ENCODE data around the gene PRR12.
A peak's percentile ranks its signal among the peaks of the same experiment; 100 is the strongest.

PRR12 gene

GRCh38 chr19:49646586-49646985 is 55.6 kb downstream of the PRR12 start:
- Mint-ChIP-seq H3K4me1 (peaks cover 25% of the 10 kb centered on the region), H3K9me3 (no peaks in the 10 kb centered on the region), H3K27me3 (no peaks in the 10 kb centered on the region), H3K4me3 (no peak overlapping the region), H3K27ac (no peak overlapping the region), H3K36me3 (peaks cover 12% of the 10 kb centered on the region)
- DNase-seq (ENCODE audit: low spot score in 2 of 2), result no peak
- no peak for ATAC-seq (ENCODE audit: low read depth)

DNA sequence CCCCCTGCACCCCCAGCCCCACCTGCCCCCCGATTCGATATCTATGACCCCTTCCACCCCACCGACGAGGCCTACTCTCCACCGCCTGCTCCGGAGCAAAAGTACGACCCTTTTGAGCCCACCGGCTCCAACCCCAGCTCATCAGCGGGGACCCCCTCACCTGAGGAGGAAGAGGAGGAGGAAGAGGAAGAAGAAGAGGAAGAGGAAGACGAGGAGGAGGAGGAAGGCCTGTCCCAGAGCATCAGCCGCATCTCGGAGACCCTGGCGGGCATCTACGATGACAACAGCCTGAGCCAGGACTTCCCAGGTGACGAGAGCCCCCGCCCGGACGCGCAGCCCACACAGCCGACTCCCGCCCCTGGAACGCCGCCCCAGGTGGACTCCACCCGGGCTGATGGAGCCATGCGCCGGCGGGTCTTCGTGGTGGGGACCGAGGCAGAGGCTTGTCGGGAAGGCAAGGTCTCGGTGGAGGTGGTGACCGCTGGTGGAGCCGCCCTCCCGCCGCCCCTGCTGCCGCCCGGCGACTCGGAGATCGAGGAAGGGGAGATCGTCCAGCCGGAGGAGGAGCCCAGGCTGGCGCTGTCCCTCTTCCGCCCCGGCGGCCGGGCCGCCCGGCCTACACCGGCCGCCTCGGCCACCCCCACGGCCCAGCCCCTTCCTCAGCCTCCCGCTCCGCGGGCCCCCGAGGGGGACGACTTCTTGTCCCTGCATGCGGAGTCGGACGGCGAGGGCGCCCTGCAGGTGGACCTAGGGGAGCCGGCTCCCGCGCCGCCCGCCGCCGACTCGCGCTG is 60.2 kb downstream of the PRR12 start:
- no peaks in the 10 kb centered on the region for H3K27me3 Mint-ChIP-seq
- H3K36me3 Mint-ChIP-seq, result peaks cover 14% of the 10 kb centered on the region
- H3K4me1 Mint-ChIP-seq, result no peaks in the 10 kb centered on the region
- H3K27ac Mint-ChIP-seq, result no peak overlapping the region
- H3K4me3 Mint-ChIP-seq, result no peak overlapping the region
- ATAC-seq (ENCODE audit: low read depth), result no peak
- no peak for DNase-seq (ENCODE audit: low spot score in 2 of 2)
- H3K9me3 Mint-ChIP-seq, result no peaks in the 10 kb centered on the region

DNA sequence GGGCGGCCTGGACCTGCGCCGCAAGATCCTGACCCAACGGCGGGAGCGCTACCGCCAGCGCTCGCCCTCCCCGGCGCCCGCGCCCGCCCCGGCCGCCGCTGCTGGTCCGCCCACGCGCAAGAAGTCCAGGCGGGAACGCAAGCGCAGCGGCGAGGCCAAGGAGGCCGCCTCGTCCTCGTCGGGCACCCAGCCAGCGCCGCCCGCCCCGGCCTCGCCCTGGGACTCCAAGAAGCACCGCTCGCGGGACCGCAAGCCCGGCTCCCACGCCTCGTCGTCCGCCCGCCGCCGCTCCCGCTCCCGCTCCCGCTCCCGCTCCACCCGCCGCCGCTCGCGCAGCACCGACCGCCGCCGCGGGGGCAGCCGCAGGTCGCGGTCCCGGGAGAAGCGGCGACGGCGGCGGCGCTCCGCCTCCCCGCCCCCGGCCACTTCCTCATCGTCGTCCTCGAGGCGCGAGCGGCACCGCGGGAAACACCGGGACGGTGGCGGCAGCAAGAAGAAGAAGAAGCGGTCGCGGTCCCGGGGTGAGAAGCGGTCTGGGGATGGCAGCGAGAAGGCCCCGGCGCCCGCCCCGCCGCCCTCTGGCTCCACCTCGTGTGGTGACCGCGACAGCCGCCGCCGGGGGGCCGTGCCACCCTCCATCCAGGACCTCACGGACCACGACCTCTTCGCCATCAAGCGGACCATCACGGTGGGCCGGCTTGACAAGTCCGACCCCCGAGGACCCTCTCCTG is 61.0 kb downstream of the PRR12 start:
- Mint-ChIP-seq H3K4me1 (no peaks in the 10 kb centered on the region), H3K36me3 (peaks cover 14% of the 10 kb centered on the region)
- ATAC-seq (ENCODE audit: low read depth), result no peak

GRCh38 chr19:49652551-49653465 is 61.8 kb downstream of the PRR12 start:
- Mint-ChIP-seq H3K36me3 (peaks cover 17% of the 10 kb centered on the region), H3K4me3 (no peak overlapping the region), H3K27ac (no peak overlapping the region), H3K27me3 (no peaks in the 10 kb centered on the region), H3K4me1 (peaks cover 3% of the 10 kb centered on the region), H3K9me3 (no peaks in the 10 kb centered on the region)
- DNase-seq (ENCODE audit: low spot score in 2 of 2), result no peak
- ATAC-seq (ENCODE audit: low read depth), result no peak

More for the DNA sequence above, 61.0 kb downstream of the PRR12 start:
- Mint-ChIP-seq H3K27ac (no peak overlapping the region), H3K9me3 (no peaks in the 10 kb centered on the region), H3K27me3 (no peaks in the 10 kb centered on the region), H3K4me3 (no peak overlapping the region)
- DNase-seq (ENCODE audit: low spot score in 2 of 2), result no peak

DNA sequence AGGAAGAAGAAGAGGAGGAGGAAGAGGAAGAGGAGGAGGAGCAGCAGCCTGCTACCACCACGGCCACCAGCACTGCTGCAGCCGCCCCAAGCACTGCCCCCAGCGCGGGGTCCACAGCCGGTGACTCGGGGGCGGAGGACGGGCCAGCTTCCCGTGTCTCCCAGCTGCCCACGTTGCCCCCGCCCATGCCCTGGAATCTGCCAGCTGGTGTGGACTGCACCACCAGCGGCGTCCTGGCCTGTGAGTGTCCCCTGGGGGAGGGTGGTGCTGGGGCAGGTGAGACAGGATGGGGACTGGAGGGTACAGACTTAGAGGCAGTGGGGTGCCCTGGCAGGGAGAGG is 62.5 kb downstream of the PRR12 start:
- peaks cover 3% of the 10 kb centered on the region for H3K4me1 Mint-ChIP-seq
- no peak overlapping the region for H3K4me3 Mint-ChIP-seq
- no peaks in the 10 kb centered on the region for H3K9me3 Mint-ChIP-seq
- H3K27ac Mint-ChIP-seq, result no peak overlapping the region
- H3K36me3 Mint-ChIP-seq, result peaks cover 17% of the 10 kb centered on the region
- no peaks in the 10 kb centered on the region for H3K27me3 Mint-ChIP-seq
- ATAC-seq (ENCODE audit: low read depth) (no peak), DNase-seq (ENCODE audit: low spot score in 2 of 2) (no peak)

DNA sequence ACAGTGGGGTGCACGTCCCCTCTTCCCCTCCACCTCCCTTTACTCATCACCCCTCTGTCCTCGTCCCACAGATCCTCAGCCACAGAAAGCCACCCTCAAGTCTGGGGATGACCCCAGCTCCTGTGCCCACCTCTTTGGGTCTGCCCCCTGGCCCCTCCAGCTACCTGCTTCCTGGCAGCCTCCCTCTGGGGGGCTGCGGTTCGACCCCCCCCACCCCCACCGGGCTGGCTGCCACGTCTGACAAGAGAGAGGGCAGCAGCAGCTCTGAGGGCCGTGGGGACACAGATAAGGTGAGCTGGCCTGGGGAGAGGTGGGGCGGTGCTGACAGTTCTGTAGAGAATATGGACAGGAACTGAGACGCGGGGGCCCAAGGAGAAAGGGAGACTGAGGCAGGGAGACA is 63.6 kb downstream of the PRR12 start:
- H3K27me3 Mint-ChIP-seq, result no peaks in the 10 kb centered on the region
- no peak overlapping the region for H3K4me3 Mint-ChIP-seq
- no peak for DNase-seq (ENCODE audit: low spot score in 2 of 2)
- H3K4me1 Mint-ChIP-seq, result peaks cover 3% of the 10 kb centered on the region
- peaks cover 20% of the 10 kb centered on the region for H3K36me3 Mint-ChIP-seq
- H3K27ac Mint-ChIP-seq, result no peak overlapping the region
- ATAC-seq (ENCODE audit: low read depth), result no peak
- no peaks in the 10 kb centered on the region for H3K9me3 Mint-ChIP-seq

DNA sequence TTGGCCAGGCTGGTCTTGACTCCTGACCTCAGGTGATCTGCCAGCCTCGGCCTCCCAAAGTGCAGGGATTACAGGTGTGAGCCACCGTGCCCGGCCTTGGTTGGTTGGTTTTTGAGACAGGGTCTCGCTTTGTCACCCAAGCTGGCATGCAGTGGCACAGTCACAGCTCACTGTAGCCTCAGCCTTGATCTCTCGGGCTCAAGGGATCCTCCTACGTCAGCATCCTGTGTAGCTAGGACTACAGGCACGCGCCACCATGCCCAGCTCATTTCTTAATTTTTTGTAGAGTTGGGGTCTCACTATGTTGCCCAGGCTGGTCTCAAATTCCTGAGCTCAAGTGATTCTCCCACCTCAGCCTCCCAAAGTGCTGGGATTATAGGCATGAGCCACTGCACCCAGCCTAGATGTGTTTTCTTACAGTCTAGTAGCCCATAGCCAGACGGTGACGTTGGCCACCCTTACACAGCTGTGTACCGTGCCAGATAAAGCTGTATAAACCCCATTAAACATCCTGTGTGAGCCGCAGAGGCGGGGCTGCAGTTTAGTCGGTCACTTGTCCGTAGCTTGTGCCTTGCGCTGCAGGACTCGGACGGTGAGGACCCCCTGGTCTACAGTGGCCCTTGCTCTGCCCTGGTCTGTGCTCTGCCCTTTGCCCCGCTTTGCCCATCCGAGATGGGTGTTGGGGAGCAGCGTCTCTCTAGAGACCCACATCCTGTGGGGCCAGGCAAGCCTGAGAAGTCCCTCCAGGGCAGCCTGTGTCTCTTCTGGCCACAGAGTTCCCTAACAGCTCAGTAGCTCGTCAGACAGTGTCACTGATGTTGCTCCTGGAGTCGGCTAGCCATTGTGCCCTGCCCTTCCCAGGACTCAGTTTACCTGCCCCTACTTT is 64.8 kb downstream of the PRR12 start:
- peaks cover 20% of the 10 kb centered on the region for H3K36me3 Mint-ChIP-seq
- H3K4me1 Mint-ChIP-seq, result peaks cover 3% of the 10 kb centered on the region
- DNase-seq (ENCODE audit: low spot score in 2 of 2) (no peak), ATAC-seq (ENCODE audit: low read depth) (no peak)
- no peaks in the 10 kb centered on the region for H3K27me3 Mint-ChIP-seq
- no peak overlapping the region for H3K4me3 Mint-ChIP-seq
- H3K9me3 Mint-ChIP-seq, result no peaks in the 10 kb centered on the region
- peak overlapping the region; percentile 73 for H3K27ac Mint-ChIP-seq

DNA sequence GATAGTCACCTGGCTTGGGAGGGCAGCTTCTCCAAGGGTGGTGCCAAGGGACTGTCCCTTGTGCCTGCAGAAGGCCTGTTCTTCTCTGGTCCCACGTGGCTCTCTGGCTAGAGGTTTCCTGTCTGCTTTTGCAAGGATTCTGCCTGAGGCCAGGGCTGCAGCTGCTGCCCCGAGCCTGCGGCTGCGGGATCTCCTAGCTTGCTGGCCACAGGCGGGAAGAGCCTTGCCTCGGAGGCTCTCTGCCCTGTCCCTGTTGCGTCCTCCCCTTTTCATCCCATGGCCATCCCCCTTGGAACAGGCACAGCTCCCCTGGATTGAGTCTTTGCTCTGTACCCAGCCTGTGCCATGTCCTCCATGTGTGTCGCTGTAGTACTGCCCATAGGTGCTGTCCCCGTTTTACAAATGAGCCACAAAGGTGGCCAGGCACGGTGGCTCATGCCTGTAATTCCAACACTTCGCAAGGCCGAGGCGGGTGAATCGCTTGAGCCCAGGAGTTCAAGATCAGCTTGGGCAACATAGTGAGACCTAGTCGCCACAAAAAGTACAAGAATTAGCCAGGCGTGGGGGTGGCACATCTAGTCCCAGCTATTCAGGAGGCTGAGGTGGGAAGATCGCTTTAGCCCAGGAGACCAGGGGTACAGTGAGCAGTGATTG is 65.6 kb downstream of the PRR12 start:
- H3K27ac Mint-ChIP-seq, result no peak overlapping the region
- H3K4me3 Mint-ChIP-seq, result no peak overlapping the region
- H3K4me1 Mint-ChIP-seq, result peaks cover 3% of the 10 kb centered on the region
- DNase-seq (ENCODE audit: low spot score in 2 of 2) (no peak), ATAC-seq (ENCODE audit: low read depth) (no peak)
- no peaks in the 10 kb centered on the region for H3K9me3 Mint-ChIP-seq
- no peaks in the 10 kb centered on the region for H3K27me3 Mint-ChIP-seq
- H3K36me3 Mint-ChIP-seq, result peaks cover 20% of the 10 kb centered on the region

DNA sequence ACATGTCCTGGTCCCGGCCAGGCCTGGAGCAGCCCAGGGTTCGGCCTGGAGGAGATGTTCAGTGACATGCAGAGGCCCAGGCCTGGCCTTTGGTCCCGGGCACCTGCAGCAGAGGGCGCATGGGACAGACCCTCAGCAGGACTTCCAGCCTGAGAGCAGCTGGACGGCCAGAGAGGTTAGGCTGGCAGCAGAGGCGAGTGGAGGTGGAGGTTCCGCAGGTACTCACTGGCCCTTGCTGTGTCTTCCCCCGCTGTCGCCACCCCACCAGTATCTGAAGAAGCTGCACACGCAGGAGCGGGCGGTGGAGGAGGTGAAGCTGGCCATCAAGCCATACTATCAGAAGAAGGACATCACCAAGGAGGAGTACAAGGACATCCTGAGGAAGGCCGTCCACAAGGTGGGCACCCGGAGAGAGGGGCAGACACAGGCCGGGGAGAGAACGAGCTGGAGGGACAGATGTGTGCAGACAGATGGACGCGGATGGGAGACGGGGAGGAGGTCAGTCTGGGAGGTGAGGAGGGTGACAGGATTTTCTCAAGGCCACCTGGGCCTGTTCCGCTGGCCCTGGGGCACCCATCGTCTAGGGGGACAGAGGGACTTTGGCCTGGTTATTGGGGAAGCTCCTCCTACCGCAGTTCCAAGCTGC is 66.6 kb downstream of the PRR12 start:
- DNase-seq (ENCODE audit: low spot score in 2 of 2), result no peak
- Mint-ChIP-seq H3K27me3 (no peaks in the 10 kb centered on the region), H3K4me3 (no peak overlapping the region), H3K9me3 (no peaks in the 10 kb centered on the region), H3K36me3 (peaks cover 20% of the 10 kb centered on the region), H3K27ac (no peak overlapping the region), H3K4me1 (peaks cover 4% of the 10 kb centered on the region)
- no peak for ATAC-seq (ENCODE audit: low read depth)

DNA sequence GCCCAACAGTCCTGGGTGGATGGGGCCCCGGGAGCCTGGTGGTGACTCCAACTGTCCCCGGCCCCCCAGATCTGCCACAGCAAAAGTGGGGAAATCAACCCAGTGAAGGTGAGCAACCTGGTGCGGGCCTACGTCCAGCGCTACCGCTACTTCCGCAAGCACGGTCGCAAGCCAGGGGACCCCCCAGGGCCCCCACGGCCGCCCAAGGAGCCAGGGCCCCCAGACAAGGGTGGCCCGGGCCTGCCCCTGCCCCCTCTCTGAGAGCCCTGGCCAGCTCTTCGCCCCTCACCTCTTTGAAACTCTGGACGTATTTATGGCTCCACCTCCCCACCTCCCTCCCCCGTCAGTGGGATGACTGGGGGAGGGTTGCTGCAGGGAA is 67.1 kb downstream of the PRR12 start:
- Mint-ChIP-seq H3K27me3 (no peaks in the 10 kb centered on the region), H3K36me3 (peaks cover 19% of the 10 kb centered on the region), H3K4me1 (peaks cover 8% of the 10 kb centered on the region), H3K27ac (no peak overlapping the region), H3K9me3 (no peaks in the 10 kb centered on the region), H3K4me3 (no peak overlapping the region)
- no peak for ATAC-seq (ENCODE audit: low read depth)
- no peak for DNase-seq (ENCODE audit: low spot score in 2 of 2)

DNA sequence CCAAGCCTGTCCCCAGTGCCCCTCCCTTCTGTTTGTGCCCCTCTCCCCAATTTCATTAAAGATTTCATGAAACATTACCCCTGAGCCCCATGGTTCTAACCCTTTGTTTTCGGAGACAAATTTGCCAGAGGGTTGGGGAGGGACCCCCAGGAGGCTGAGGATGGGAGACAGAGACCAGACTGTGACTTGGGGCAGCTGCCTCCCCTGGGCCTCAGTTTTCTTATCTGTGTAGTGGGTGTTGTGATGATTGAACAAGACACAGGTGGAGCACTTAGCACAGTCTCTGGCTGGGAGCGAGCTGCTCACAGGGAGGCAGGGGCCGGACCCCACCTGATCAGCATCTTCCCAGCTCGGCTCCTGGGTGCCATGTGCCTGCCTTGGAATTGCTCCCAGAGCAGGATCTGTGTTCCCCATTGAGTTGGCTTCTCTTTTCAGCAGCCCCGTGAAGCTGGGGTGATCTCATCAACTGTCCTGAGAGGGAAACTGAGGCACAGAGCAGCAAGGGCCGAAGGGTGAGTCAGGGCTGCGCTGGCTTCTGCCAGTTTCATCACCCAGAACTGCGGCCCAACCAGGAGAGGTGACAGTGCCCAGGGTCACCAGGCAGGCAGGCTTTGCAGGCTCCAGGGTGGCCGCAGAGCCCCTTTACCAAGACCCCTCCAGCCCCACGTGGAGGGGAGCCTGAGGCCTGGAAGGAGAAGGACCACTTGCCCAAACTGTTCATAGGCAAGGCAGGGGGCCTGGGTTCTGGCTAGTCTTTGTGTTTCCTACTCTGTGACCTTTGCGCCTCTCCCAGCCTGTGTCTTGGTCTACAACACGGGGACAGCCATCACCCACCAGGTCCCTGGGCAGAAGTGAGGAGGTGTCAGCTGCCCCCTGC is 67.8 kb downstream of the PRR12 start:
- no peaks in the 10 kb centered on the region for H3K27me3 Mint-ChIP-seq
- H3K27ac Mint-ChIP-seq, result no peak overlapping the region
- H3K36me3 Mint-ChIP-seq, result peaks cover 19% of the 10 kb centered on the region

DNA sequence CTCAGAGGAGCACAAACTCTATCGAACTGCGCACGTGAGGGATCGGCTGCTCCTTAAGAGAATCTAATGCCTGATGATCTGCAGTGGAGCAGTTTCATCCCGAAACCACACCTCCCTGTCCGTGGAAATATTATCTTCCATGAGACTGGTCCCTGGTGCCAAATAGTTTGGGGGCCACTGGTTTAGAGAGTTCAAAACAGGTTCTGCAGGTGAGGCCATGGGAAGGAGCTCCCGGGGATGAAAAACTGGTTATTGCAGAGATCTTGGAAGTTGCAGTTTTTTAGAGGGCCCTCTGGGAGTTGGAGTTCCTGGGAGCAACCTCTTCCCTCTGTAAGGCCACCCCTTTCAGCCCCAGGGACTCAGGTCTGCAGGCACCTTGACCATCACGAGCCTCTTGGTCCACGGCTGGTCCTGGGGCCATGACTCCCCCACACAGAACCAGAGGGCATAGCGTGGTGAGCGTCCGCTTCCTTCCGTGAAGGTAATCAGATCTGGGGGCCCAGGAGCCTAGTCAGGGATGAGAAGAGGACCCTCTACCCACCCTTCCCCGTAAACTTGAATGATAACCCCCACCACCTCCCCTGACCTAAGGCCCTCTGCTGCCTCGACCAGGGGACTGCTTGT is 69.5 kb downstream of the PRR12 start:
- H3K4me1 Mint-ChIP-seq, result peaks cover 17% of the 10 kb centered on the region
- no peak for ATAC-seq (ENCODE audit: low read depth)
- no peaks in the 10 kb centered on the region for H3K27me3 Mint-ChIP-seq
- H3K9me3 Mint-ChIP-seq, result no peaks in the 10 kb centered on the region
- peaks cover 13% of the 10 kb centered on the region for H3K36me3 Mint-ChIP-seq
- no peak overlapping the region for H3K27ac Mint-ChIP-seq
- no peak for DNase-seq (ENCODE audit: low spot score in 2 of 2)
- H3K4me3 Mint-ChIP-seq, result no peak overlapping the region

More for the DNA sequence above, 67.8 kb downstream of the PRR12 start:
- H3K4me3 Mint-ChIP-seq, result no peak overlapping the region
- DNase-seq (ENCODE audit: low spot score in 2 of 2) (no peak), ATAC-seq (ENCODE audit: low read depth) (no peak)
- no peaks in the 10 kb centered on the region for H3K9me3 Mint-ChIP-seq
- H3K4me1 Mint-ChIP-seq, result peaks cover 8% of the 10 kb centered on the region
